Prostate gland (tissue), 2 donors: ENCODE results near the gene CASP8.

Experiments used
- POLR2A ChIP-seq: fragments of 450-650 bp; IDR thresholded peaks from one replicate; pipeline ENCODE4 v1.6.1; 2016; ENCODE audit warnings: antibody characterized with exemption, mild to moderate bottlenecking
- POLR2AphosphoS5 ChIP-seq: sonication (generic); formaldehyde crosslinking; IDR thresholded peaks from one replicate; pipeline ENCODE4 v1.6.1; 2017; ENCODE audit warnings: antibody characterized with exemption
- TF ChIP-seq, protein P1 (sequence below), 4 experiments: fragments of 200-600 bp in 2 of 4; fragments of 450-650 bp in 2 of 4; sonication (generic) in 2 of 4; IDR thresholded peaks; 1 replicate in 3 of 4; 2 replicates in 1 of 4; pipeline ENCODE4 v1.5.1; 2016 to 2019; ENCODE audit warnings: antibody characterized with exemption in 4 of 4, mild to moderate bottlenecking in 2 of 4, moderate library complexity in 2 of 4

DNA sequence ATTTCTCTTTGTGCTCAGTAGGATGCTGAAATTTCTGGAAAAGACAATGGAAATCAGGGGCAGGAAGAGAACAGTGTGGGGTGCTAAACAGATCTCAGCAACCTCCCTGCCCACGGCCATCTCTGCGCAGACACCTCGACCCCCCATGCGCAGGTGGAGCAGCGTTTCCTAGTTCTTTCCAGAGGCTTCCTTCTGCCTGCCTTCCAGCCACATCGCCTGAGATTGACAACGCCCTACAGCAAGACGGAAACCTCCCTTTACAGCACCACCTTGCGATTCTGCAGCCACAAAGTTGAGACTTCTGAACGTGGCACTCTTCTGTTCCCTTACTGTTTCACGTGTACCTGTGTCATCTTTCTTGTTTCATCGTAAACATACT is 31.4 kb upstream of the CASP8 start:
- TF ChIP-seq, protein P1, sequence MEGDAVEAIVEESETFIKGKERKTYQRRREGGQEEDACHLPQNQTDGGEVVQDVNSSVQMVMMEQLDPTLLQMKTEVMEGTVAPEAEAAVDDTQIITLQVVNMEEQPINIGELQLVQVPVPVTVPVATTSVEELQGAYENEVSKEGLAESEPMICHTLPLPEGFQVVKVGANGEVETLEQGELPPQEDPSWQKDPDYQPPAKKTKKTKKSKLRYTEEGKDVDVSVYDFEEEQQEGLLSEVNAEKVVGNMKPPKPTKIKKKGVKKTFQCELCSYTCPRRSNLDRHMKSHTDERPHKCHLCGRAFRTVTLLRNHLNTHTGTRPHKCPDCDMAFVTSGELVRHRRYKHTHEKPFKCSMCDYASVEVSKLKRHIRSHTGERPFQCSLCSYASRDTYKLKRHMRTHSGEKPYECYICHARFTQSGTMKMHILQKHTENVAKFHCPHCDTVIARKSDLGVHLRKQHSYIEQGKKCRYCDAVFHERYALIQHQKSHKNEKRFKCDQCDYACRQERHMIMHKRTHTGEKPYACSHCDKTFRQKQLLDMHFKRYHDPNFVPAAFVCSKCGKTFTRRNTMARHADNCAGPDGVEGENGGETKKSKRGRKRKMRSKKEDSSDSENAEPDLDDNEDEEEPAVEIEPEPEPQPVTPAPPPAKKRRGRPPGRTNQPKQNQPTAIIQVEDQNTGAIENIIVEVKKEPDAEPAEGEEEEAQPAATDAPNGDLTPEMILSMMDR (IDR thresholded peaks at IDR 0.05), result no peak
- no peak for TF ChIP-seq POLR2A
- no peak for TF ChIP-seq POLR2AphosphoS5
